Measurements from ENCODE around the gene DSCAM.

DNA sequence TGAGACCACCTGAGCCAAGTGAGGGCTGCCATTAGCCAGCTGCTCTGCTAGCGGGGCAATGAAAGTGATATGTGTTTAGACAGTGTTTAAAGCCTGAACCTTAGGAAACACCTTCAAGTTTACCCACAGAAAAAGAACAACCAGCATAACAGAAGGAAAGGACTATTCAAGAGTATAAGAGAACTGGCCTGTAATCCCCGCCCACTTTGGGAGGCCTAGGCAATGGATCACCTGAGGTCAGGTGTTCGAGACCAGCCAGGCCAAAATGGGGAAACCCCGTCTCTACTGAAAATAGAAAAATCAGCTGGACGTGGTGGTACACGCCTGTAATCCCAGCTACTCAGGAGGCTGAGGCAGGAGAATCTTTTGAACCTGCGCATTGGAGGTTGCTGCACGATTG, 830.3 kb downstream of the DSCAM start:
- TF ChIP-seq, protein P1, sequence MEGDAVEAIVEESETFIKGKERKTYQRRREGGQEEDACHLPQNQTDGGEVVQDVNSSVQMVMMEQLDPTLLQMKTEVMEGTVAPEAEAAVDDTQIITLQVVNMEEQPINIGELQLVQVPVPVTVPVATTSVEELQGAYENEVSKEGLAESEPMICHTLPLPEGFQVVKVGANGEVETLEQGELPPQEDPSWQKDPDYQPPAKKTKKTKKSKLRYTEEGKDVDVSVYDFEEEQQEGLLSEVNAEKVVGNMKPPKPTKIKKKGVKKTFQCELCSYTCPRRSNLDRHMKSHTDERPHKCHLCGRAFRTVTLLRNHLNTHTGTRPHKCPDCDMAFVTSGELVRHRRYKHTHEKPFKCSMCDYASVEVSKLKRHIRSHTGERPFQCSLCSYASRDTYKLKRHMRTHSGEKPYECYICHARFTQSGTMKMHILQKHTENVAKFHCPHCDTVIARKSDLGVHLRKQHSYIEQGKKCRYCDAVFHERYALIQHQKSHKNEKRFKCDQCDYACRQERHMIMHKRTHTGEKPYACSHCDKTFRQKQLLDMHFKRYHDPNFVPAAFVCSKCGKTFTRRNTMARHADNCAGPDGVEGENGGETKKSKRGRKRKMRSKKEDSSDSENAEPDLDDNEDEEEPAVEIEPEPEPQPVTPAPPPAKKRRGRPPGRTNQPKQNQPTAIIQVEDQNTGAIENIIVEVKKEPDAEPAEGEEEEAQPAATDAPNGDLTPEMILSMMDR (IDR thresholded peaks at IDR 0.05) = no peak
- TF ChIP-seq POLR2A (IDR thresholded peaks at IDR 0.05) = no peak

Data from uterus (tissue), 2 donors.